D721Med (cell line): ENCODE results near the gene SNX10.

ENCODE experiments used
- DNase-seq: peaks from one replicate; pipeline ENCODE4 v3.0.0; 2011; ENCODE audit warnings: low spot score; ENCODE audit not compliant: insufficient read length
- FAIRE-seq: peaks from 2 replicates; lab custom pipeline; 2011; peaks lifted over from hg19 to GRCh38; lab: Jason Lieb, UNC
- CTCF ChIP-seq: IDR thresholded peaks from 2 replicates; pipeline ENCODE4 v1.5.1; 2012; ENCODE audit warnings: mild to moderate bottlenecking, control low read depth; ENCODE audit not compliant: insufficient read depth; ENCODE audit errors: missing control alignments

The SNX10 gene

DNA sequence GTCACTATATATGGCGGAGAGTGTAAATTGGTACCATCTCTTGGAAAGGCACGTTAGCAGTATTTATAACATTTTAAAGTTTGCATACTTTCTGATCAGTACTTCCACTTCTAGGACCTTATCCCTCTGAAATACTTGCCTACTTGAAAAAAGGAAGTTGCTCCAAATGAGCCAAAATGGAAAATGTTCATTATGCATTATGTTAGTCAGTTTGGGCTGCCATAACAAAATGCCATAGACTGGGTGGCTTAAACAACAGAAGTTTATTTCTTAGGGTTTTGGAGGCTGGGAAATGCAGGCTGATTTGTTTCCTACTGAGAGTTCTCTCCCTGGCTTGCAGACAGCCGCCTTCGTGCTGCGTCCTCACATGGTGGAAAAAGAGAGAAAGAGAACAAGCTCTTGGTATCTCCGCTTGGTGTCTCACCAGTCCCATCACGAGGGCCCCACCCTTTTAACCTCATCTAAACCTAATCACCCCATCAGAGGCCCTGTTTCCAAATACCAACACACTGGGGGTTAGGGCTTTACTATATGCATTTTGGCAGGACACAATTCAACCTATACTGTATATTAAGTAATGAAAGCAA, 6.9 kb downstream of the SNX10 start:
- DNase-seq (no peak), FAIRE-seq (no peak)
- no peak for TF ChIP-seq CTCF

GRCh38 chr7:26305090-26305868, 13.6 kb downstream of the SNX10 start:
- no peak for TF ChIP-seq CTCF
- FAIRE-seq = no peak
- no peak for DNase-seq

DNA sequence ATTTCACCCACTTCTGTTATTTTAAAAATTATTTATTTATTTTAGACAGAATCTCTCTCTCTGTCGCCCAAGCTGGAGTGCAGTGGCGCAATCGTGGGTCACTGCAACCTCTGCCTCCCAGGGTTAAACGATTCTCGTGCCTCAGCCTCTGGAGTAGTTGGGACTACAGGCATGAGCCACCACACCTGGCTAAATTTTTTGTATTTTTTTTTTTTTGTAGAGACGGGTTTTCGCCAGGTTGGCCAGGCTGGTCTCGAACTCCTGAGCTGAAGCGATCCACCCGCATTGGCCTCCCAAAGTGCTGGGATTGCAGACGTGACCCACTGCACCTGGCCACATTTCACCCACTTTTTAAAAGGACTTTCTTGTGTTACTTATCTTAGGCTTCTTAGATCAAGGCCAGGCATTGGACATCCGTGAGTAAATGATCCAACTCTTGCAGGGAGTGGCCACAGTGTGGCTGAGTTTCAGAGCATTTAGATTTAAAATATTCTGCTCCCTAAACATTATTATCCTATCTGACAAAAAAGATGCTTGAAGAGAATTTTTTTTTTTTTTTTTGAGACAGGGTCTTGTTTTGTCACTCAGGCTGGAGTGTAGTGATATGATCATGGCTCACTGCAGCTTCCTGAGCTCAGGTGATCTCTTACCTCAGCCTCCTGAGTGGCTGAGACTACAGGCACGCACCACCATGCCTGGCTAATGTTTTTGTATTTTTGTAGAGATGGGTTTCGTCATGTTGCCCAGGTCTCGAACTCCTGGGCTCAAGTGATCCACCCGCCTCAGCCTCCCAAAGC, 14.4 kb downstream of the SNX10 start:
- DNase-seq (no peak), FAIRE-seq (no peak)
- no peak for TF ChIP-seq CTCF

- FAIRE-seq = no peak
These were observed 15.1 kb downstream of the SNX10 start for GRCh38 chr7:26306790-26307189.

DNA sequence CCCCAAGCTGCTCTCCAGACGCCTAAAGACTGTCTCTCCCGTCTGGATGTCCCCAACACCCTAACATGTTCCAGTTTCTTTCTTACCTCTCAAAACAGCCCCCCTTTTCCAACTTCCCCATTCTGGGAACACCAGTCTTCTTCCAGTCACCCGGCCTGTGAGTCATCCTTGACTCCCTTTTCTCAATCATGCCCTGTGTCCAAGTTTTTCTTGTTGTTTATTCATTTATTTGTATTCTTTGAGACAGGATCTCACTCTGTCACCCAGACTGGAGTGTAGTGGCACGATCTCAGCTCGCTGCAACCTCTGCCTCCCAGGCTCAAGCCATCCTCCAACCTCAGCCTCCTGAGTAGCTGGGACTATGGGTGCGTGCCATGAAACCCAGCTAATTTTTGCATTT, 15.6 kb downstream of the SNX10 start:
- no peak for TF ChIP-seq CTCF
- DNase-seq (no peak), FAIRE-seq (no peak)

More at GRCh38 chr7:26306790-26307189, 15.1 kb downstream of the SNX10 start:
- DNase-seq = no peak
- TF ChIP-seq CTCF = no peak

- DNase-seq (no peak), FAIRE-seq (no peak)
- no peak for TF ChIP-seq CTCF
These were observed 16.1 kb downstream of the SNX10 start for GRCh38 chr7:26307791-26308190.

GRCh38 chr7:26308551-26308950, 16.9 kb downstream of the SNX10 start:
- DNase-seq (no peak), FAIRE-seq (no peak)
- no peak for TF ChIP-seq CTCF
